Measurements from ENCODE around the gene FAM24B.
"Not testable (repeated sequence)": the region's sequence is repeated elsewhere in the genome, so short reads cannot be mapped to it uniquely, and the experiment has no call there.

The FAM24B gene

DNA sequence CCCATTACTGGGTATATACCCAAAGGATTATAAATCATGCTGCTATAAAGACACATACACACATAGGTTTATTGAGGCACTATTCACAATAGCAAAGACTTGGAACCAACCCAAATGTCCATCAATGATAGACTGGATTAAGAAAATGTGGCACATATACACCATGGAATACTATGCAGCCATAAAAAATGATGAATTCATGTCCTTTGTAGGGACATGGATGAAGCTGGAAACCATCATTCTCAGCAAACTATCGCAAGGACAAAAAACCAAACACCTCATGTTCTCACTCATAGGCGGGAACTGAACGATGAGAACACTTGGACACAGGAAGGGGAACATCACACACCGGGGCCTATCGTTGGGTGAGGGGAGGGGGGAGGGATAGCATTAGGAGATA is 21.3 kb downstream of the FAM24B start:
- DNase-seq (ENCODE audit: low spot score): not testable (repeated sequence)

DNA sequence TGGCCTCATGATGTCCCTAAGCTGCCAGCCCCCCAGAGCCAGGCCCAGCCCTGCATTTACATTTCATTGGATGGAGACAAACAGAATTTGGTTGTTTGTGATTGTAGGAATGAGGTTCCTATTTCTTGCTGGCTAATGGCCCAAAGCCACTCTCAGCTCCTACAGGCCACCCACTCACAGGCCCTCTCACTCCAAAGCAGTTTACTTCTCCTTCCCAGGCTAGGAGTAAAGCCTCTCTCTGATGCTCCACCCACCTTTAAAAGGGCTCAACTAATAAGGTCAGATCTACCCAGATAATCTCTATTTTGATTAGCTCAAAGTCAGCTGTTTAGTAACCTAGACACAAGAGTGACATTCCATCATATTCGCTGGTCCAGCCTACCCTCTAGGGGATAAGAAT is 22.5 kb downstream of the FAM24B start:
- DNase-seq (ENCODE audit: low spot score): no peak

DNA sequence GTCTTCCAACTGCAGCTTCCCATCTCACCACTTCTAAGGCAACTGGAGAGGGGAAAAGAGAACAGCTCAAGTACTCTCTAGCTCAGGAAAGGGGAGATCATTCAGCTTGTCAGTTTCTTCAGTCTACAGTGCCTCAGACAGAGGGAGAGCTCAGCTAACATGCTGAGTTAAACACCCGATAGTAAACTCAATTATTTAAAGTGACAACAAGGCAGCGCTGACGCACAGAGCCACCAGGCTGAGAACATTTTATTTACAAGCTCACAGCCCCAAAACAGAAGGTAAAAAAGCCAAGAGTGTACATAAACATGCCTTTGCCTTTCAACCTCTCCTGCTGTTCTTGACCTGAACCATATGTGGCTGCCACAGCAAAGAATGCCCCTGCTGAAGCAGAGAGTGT is 23.6 kb downstream of the FAM24B start:
- no peak for DNase-seq (ENCODE audit: low spot score)

DNA sequence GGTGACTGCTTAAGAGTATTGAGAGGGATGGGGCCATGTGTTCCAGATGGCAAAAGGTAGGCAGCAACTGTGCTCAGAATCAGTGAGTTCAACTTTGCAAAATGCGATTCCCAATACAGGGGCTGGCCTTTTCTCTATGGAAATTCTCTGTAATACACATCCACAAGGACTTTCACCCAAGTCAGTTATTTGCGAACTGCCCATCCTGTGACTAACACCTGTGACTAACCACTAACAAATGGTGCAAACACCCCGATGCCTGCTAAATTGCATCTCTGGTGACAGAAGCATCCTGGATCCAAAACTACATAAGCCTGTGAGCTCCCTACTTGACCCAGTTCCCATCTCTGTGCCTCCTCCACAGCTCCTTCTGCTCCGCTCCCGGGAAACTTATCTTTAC is 24.7 kb downstream of the FAM24B start:
- DNase-seq (ENCODE audit: low spot score): peak; percentile 38

- DNase-seq (ENCODE audit: low spot score): peak; percentile 24
Observed at GRCh38 chr10:122853665-122854313, 25.6 kb downstream of the FAM24B start.

DNA sequence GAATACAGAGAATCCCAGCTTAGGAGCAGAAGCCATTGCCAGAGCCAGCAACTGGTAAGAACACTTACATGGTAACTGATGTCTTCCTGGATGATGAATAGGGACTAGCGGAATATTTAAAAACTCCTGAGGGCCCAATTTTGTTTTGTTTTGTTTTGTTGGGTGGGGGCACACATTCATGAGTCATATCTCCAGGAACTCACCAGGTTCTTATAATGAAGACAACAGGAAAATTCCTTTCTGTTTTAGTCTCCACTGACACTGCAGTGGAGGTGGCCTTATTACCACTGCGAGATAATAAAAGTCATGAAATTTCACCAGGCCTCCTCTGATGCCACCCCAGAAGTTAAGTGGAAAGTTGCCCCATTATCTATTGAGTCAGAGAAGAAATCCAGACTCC is 27.1 kb downstream of the FAM24B start:
- no peak for DNase-seq (ENCODE audit: low spot score)

DNA sequence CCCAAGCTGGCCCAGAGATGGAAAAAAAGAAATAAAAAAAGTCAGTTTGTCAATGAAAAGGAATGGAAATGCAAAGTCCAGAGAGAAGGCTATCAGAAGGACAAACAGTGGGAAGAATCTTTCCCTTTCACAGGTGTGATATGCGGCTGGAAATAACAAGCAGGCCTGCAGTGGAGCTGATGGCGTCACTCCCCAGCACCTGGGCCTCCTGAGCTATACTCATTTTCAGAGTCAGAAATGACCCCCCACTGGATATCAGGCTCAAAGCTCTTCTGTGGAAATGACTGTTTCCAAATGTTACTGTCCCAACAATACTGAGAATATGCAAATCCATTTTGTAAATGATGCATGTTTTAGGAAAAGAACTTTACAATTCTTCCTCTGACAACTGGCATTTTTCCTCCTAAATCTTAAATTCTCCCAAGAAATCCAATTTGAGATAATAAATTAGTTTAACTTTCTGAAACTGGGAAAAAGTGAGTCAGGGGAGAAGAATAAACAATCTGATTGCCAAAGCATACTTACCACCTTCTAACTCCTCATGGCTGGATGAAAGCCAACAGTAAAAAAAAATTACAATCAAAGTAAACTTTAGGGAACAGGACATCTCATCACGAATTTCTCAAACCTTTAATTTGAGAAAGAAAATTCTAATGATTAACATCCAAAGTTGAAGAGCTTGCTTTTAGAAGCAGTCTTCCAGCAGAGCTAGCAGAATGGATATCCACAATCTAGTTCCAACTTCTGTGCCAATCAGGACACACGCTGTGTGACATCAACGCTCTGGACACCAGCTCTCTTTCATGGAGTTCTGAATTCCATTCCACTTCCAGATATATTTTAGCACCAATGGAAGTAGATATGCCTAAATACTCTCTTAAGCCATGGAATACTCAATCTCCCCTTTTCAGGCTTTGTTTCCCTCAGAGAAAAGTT is 28.4 kb downstream of the FAM24B start:
- DNase-seq (ENCODE audit: low spot score): no peak

GRCh38 chr10:122849900-122850605 is 29.3 kb downstream of the FAM24B start:
- no peak for DNase-seq (ENCODE audit: low spot score)

- no peak for DNase-seq (ENCODE audit: low spot score)
Observed at GRCh38 chr10:122849090-122849489, 30.3 kb downstream of the FAM24B start.

DNA sequence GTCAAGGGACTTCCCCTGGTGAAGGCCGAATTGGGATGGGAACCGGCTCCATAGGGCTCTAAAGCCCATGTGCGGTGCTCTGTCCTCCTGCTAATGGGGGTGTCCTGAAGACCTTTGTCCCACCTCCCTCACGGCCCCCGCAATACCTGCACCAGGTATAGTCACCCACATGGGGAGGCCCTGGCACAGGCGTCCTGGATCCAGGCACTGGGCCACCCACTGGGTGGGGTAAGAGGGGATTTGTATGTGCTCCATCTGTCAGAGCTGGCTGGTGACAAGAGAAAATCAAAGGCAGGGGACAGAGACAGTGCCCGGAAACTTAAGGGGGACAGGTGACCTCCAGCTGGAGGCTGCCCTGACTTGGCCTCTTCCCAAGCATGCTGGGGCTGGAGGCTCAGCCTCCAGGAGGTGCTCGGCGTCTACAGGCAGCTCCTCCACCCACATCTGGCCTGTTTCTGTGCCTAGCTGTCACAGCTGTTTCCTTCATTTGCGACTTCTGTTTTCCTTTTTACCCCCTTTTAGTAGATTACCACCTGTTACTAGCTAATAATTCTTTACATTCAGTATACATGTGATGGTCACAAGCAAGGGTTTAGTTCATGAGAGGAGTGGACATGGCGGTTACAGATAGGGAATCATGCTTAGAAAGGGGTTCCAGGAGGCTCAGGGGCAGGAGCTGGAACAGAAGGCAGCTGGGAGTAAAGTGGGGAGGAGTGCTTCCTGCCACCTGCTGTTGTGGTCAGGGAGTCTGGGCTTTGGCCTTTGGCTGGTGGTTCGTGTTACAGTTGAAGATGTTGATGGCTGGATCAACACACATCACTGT is 31.4 kb downstream of the FAM24B start:
- DNase-seq (ENCODE audit: low spot score): no peak

GRCh38 chr10:122845783-122846332 is 33.5 kb downstream of the FAM24B start, which contains the start of gene CUZD1:
CUZD1 (minus strand) TSS chr10:122845857; CDS start chr10:122845843, 14 bp downstream.
- no peak for DNase-seq (ENCODE audit: low spot score)

DNA sequence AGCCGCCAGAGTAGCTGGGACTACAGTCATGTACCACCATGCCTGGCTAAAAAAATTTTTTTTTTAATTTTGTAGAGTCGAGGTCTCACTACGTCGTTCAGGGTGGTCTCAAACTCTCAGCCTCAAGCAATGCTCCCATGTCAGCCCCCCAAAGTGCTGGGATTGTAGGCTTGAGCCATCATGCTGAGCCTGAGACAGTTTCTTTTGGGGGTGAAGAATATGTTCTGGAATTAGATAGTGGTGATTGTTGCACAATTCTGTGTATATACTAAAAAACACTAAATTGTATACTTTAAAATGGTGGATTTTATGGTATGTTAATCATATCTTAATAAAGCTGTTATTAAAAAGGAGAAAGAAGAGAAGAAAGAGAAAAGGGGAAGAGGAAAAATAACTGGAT is 35.2 kb downstream of the FAM24B start:
- no peak for DNase-seq (ENCODE audit: low spot score)

- no peak for DNase-seq (ENCODE audit: low spot score)
Observed at GRCh38 chr10:122841569-122841968, 37.8 kb downstream of the FAM24B start.

- no peak for DNase-seq (ENCODE audit: low spot score)
Observed at GRCh38 chr10:122839505-122839904, 39.9 kb downstream of the FAM24B start.

- no peak for DNase-seq (ENCODE audit: low spot score)
Observed at GRCh38 chr10:122838880-122839279, 40.5 kb downstream of the FAM24B start.

- no peak for DNase-seq (ENCODE audit: low spot score)
Observed at GRCh38 chr10:122835908-122836307, 43.5 kb downstream of the FAM24B start.

GRCh38 chr10:122830965-122831353 is 48.4 kb downstream of the FAM24B start:
- no peak for DNase-seq (ENCODE audit: low spot score)

GRCh38 chr10:122830273-122830964 is 49.0 kb downstream of the FAM24B start:
- no peak for DNase-seq (ENCODE audit: low spot score)

- no peak for DNase-seq (ENCODE audit: low spot score)
Observed at GRCh38 chr10:122829454-122829853, 49.9 kb downstream of the FAM24B start.

DNA sequence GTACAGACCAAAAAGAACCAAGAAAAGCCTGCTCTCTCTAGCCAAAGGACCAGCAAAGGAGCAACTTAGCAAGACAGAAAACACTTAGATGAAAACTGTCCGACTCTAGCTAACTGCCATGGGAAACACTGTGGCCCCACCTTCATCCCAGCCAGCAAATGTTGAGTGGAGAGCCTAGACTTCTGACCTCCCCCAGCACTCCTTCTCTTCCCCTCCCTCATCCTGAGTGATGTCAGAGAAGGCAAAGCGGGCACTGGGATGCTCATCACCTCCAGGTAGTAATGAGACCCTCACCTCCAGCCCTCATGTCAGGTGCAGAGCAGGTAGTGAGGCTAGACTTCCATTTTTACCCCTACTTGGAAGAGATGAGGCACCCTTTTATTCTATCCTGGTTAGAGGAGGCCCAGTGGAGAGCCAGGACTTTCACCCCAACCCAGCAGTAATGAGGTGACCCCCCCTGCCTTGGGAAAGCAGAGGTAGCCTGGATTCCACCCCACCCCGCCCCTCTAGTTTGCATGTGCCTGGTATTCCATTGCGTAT is 50.6 kb downstream of the FAM24B start:
- no peak for DNase-seq (ENCODE audit: low spot score)

- no peak for DNase-seq (ENCODE audit: low spot score)
Observed at GRCh38 chr10:122827302-122827701, 52.1 kb downstream of the FAM24B start.

Data from hepatic stellate cell (primary cell).